Jurkat, Clone E6-1 (cell line): ENCODE results near the gene CYP1A1.
A peak's percentile ranks its signal among the peaks of the same experiment; 100 is the strongest.
"Not testable (repeated sequence)": the region's sequence is repeated elsewhere in the genome, so short reads cannot be mapped to it uniquely, and the experiment has no call there.

Source experiments
- DNase-seq: peaks from one replicate; pipeline ENCODE4 v3.0.0-alpha.2; 2011; ENCODE audit warnings: low read depth, low spot score
- H3K4me3 ChIP-seq: 2 replicates; pipeline ENCODE4 v1.5.1; 2011; ENCODE audit warnings: mild to moderate bottlenecking, low read length, control low read depth, moderate library complexity

The CYP1A1 gene

GRCh38 chr15:74742422-74742821 is 17.1 kb upstream of the CYP1A1 start:
- H3K4me3 ChIP-seq = no peak overlapping the region
- no peak for DNase-seq

GRCh38 chr15:74738239-74738638 is 12.9 kb upstream of the CYP1A1 start:
- DNase-seq = not testable (repeated sequence)

GRCh38 chr15:74735305-74735704 is 10.0 kb upstream of the CYP1A1 start:
- no peak overlapping the region for H3K4me3 ChIP-seq
- no peak for DNase-seq

More at GRCh38 chr15:74738239-74738638, 12.9 kb upstream of the CYP1A1 start:
- not testable (repeated sequence) for H3K4me3 ChIP-seq

GRCh38 chr15:74733269-74733668 is 7.9 kb upstream of the CYP1A1 start:
- no peak for DNase-seq
- no peak overlapping the region for H3K4me3 ChIP-seq

- DNase-seq = no peak
- H3K4me3 ChIP-seq = no peak overlapping the region
Observed at GRCh38 chr15:74732846-74733245, 7.5 kb upstream of the CYP1A1 start.

- DNase-seq = no peak
- H3K4me3 ChIP-seq = no peak overlapping the region
Observed at GRCh38 chr15:74730619-74731316, 5.4 kb upstream of the CYP1A1 start.

GRCh38 chr15:74729372-74729771 is 4.0 kb upstream of the CYP1A1 start:
- not testable (repeated sequence) for H3K4me3 ChIP-seq, DNase-seq

GRCh38 chr15:74728699-74729098 is 3.4 kb upstream of the CYP1A1 start:
- DNase-seq, H3K4me3 ChIP-seq: not testable (repeated sequence)

GRCh38 chr15:74727727-74728126 is 2.4 kb upstream of the CYP1A1 start:
- H3K4me3 ChIP-seq = no peak overlapping the region
- DNase-seq = no peak

- peak overlapping the region; percentile 64 for H3K4me3 ChIP-seq
Observed at GRCh38 chr15:74726774-74727164, 1.4 kb upstream of the CYP1A1 start.

GRCh38 chr15:74725845-74726773 is 781 bp upstream of the CYP1A1 start:
- no peak for DNase-seq
- H3K4me3 ChIP-seq = peak overlapping the region; percentile 64

More at GRCh38 chr15:74726774-74727164, 1.4 kb upstream of the CYP1A1 start:
- DNase-seq = no peak

- H3K4me3 ChIP-seq = no peak overlapping the region
- DNase-seq = no peak
Observed at GRCh38 chr15:74724570-74725224, 631 bp downstream of the CYP1A1 start.

GRCh38 chr15:74723754-74724334 is 1.5 kb downstream of the CYP1A1 start:
- H3K4me3 ChIP-seq = no peak overlapping the region
- peak; percentile 65 for DNase-seq

GRCh38 chr15:74723187-74723586 is 2.1 kb downstream of the CYP1A1 start:
- DNase-seq = no peak
- no peak overlapping the region for H3K4me3 ChIP-seq

- DNase-seq = no peak
- H3K4me3 ChIP-seq = no peak overlapping the region
Observed at GRCh38 chr15:74722591-74722990, 2.7 kb downstream of the CYP1A1 start.

GRCh38 chr15:74716651-74717050 is 8.7 kb downstream of the CYP1A1 start:
- no peak overlapping the region for H3K4me3 ChIP-seq
- no peak for DNase-seq

- no peak overlapping the region for H3K4me3 ChIP-seq
- DNase-seq = no peak
Observed at GRCh38 chr15:74712311-74712710, 13.0 kb downstream of the CYP1A1 start.

GRCh38 chr15:74710319-74711094 is 14.8 kb downstream of the CYP1A1 start:
- no peak overlapping the region for H3K4me3 ChIP-seq

GRCh38 chr15:74709892-74710291 is 15.4 kb downstream of the CYP1A1 start:
- H3K4me3 ChIP-seq = no peak overlapping the region
- DNase-seq = no peak

More at GRCh38 chr15:74710319-74711094, 14.8 kb downstream of the CYP1A1 start:
- DNase-seq = no peak
